PC-3 (cell line): Measurements from ENCODE around the gene ACBD4.

ENCODE experiments used
- CTCF ChIP-seq: fragments of 300-600 bp; sonication (generic); conservative IDR thresholded peaks from 2 replicates; pipeline ENCODE4 v1.5.1; 2017; ENCODE audit warnings: antibody characterized with exemption, low read depth, mild to moderate bottlenecking, low read length
- EZH2 ChIP-seq: fragments of 300-600 bp; sonication (generic); IDR thresholded peaks from one replicate; pipeline ENCODE4 v1.6.1; 2017; ENCODE audit warnings: antibody characterized with exemption, mild to moderate bottlenecking, low read length; ENCODE audit not compliant: unreplicated experiment

DNA sequence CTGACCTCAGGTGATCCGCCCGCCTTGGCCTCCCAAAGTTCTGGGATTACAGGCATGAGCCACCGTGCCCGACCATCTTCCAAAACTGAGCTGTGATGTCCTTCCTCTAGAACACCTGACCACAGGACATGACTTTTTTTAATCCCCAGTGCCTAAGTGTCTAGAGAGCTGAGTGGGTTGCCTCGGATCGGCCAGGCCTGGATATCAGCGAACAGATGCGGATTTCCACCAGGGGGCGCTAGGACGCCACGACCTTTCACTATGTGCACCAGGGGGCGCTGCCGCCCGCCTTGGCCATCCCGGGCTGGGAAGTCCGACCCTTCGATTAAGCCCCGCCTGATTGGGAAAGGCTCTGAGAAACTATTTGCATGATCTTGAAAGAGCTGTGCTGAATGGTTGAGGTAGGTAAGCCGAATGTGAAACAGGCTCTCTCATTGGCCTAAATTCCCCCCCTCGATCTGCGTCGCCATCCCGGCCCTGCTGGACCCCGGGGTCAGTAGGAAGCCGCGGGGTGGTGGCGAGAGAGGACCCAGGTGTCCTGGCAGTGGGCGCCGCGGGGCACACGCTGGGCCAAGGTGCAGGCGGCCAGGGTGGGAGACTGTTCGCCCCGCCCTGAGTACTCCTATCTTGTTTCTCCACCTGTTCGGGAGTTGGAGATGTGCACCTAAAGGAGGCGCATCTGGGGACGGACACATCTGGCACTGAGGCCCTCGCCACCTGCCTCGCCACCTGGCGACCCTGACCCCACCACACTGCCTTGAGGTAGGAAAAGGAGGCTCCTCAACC, at the start of gene ACBD4:
- peak; percentile 100 for TF ChIP-seq CTCF
- no peak for TF ChIP-seq EZH2
